T1000 (cell line): ENCODE data around the gene CDH4.

Experiments
- DNase-seq: peaks from one replicate; lab custom pipeline; 2025; ENCODE audit warnings: mixed read lengths; lab: John Stamatoyannopoulos, UW

Gene CDH4

GRCh38 chr20:61753987-61754956 lies 502.2 kb downstream of the CDH4 start:
- no peak for DNase-seq

- DNase-seq = no peak
These were observed 503.1 kb downstream of the CDH4 start for GRCh38 chr20:61754976-61755778.

- no peak for DNase-seq
These were observed 504.1 kb downstream of the CDH4 start for GRCh38 chr20:61755971-61756845.

- DNase-seq = no peak
These were observed 505.1 kb downstream of the CDH4 start for GRCh38 chr20:61756966-61757677.

- DNase-seq = no peak
These were observed 505.9 kb downstream of the CDH4 start for GRCh38 chr20:61757678-61758563.

- DNase-seq = no peak
These were observed 506.6 kb downstream of the CDH4 start for GRCh38 chr20:61758564-61759200.

- no peak for DNase-seq
These were observed 507.4 kb downstream of the CDH4 start for GRCh38 chr20:61759286-61760065.

GRCh38 chr20:61760321-61760720 lies 508.3 kb downstream of the CDH4 start:
- DNase-seq = no peak

GRCh38 chr20:61760731-61761130 lies 508.7 kb downstream of the CDH4 start:
- DNase-seq = no peak

- DNase-seq = no peak
These were observed 509.5 kb downstream of the CDH4 start for GRCh38 chr20:61761453-61762166.

GRCh38 chr20:61762167-61762710 lies 510.2 kb downstream of the CDH4 start:
- DNase-seq = no peak

- no peak for DNase-seq
These were observed 511.1 kb downstream of the CDH4 start for GRCh38 chr20:61762886-61763739.

GRCh38 chr20:61763740-61764400 lies 511.8 kb downstream of the CDH4 start:
- no peak for DNase-seq

GRCh38 chr20:61764471-61765025 lies 512.5 kb downstream of the CDH4 start:
- DNase-seq = no peak

GRCh38 chr20:61765081-61765870 lies 513.2 kb downstream of the CDH4 start:
- no peak for DNase-seq
